ENCODE results near the gene STX19.
"Not testable (repeated sequence)": the region's sequence is repeated elsewhere in the genome, so short reads cannot be mapped to it uniquely, and the experiment has no call there.

Gene STX19

GRCh38 chr3:94050546-94050945 lies 22.1 kb upstream of the STX19 start:
- no peaks in the 10 kb centered on the region for H3K27me3 Mint-ChIP-seq
- ATAC-seq (no peak), DNase-seq (no peak)
- H3K4me1 Mint-ChIP-seq = no peaks in the 10 kb centered on the region
- H3K27ac Mint-ChIP-seq = no peak overlapping the region
- H3K9me3 Mint-ChIP-seq = no peaks in the 10 kb centered on the region
- no peak overlapping the region for H3K4me3 Mint-ChIP-seq

- no peaks in the 10 kb centered on the region for H3K27me3 Mint-ChIP-seq
- no peaks in the 10 kb centered on the region for H3K4me1 Mint-ChIP-seq
- no peak for DNase-seq
- no peak overlapping the region for H3K4me3 Mint-ChIP-seq
- no peak for ATAC-seq
- H3K27ac Mint-ChIP-seq = no peak overlapping the region
- H3K9me3 Mint-ChIP-seq = no peaks in the 10 kb centered on the region
These were observed 20.9 kb upstream of the STX19 start for GRCh38 chr3:94049267-94049666.

- peaks cover 0 to 5% of the 10 kb centered on the region in 2 donors for H3K9me3 Mint-ChIP-seq
- ATAC-seq (no peak), DNase-seq (no peak)
- H3K27me3 Mint-ChIP-seq = no peaks in the 10 kb centered on the region
- no peak overlapping the region for H3K27ac Mint-ChIP-seq
- no peak overlapping the region for H3K4me3 Mint-ChIP-seq
- H3K4me1 Mint-ChIP-seq = no peaks in the 10 kb centered on the region
These were observed 18.1 kb upstream of the STX19 start for GRCh38 chr3:94046533-94046932.

GRCh38 chr3:94044100-94044936 lies 15.9 kb upstream of the STX19 start:
- not testable (repeated sequence) for ATAC-seq, H3K4me1 Mint-ChIP-seq, H3K27me3 Mint-ChIP-seq, DNase-seq, H3K9me3 Mint-ChIP-seq, H3K4me3 Mint-ChIP-seq
- peak overlapping the region in 1 of 2 donors; percentile 97 for H3K27ac Mint-ChIP-seq

GRCh38 chr3:94043285-94043684 lies 14.9 kb upstream of the STX19 start:
- ATAC-seq (no peak), DNase-seq (no peak)
- peak overlapping the region in 1 of 2 donors; percentile 97 for H3K27ac Mint-ChIP-seq
- H3K4me1 Mint-ChIP-seq = no peaks in the 10 kb centered on the region
- H3K4me3 Mint-ChIP-seq = no peak overlapping the region
- no peaks in the 10 kb centered on the region for H3K27me3 Mint-ChIP-seq
- H3K9me3 Mint-ChIP-seq = peaks cover 0 to 5% of the 10 kb centered on the region in 2 donors

GRCh38 chr3:94036909-94037507 lies 8.6 kb upstream of the STX19 start:
- no peaks in the 10 kb centered on the region for H3K9me3 Mint-ChIP-seq
- H3K27ac Mint-ChIP-seq = no peak overlapping the region
- H3K4me1 Mint-ChIP-seq = no peaks in the 10 kb centered on the region
- DNase-seq (no peak), ATAC-seq (no peak)
- H3K27me3 Mint-ChIP-seq = no peaks in the 10 kb centered on the region
- H3K4me3 Mint-ChIP-seq = no peak overlapping the region

- Mint-ChIP-seq H3K4me1 (no peaks in the 10 kb centered on the region), H3K4me3 (no peak overlapping the region), H3K27me3 (no peaks in the 10 kb centered on the region), H3K27ac (no peak overlapping the region), H3K9me3 (no peaks in the 10 kb centered on the region)
- ATAC-seq (no peak), DNase-seq (no peak)
These were observed 1.8 kb downstream of the STX19 start for GRCh38 chr3:94026623-94027022.

- H3K27ac Mint-ChIP-seq = no peak overlapping the region
- DNase-seq (no peak), ATAC-seq (no peak)
- H3K4me3 Mint-ChIP-seq = no peak overlapping the region
- no peaks in the 10 kb centered on the region for H3K9me3 Mint-ChIP-seq
- no peaks in the 10 kb centered on the region for H3K4me1 Mint-ChIP-seq
- no peaks in the 10 kb centered on the region for H3K27me3 Mint-ChIP-seq
These were observed 4.0 kb downstream of the STX19 start for GRCh38 chr3:94024385-94024784.

- H3K27ac Mint-ChIP-seq = no peak overlapping the region
- H3K9me3 Mint-ChIP-seq = no peaks in the 10 kb centered on the region
- ATAC-seq (no peak), DNase-seq (no peak)
- no peak overlapping the region for H3K4me3 Mint-ChIP-seq
- H3K4me1 Mint-ChIP-seq = no peaks in the 10 kb centered on the region
- no peaks in the 10 kb centered on the region for H3K27me3 Mint-ChIP-seq
These were observed 8.1 kb downstream of the STX19 start for GRCh38 chr3:94020293-94020692.

GRCh38 chr3:94019659-94020058 lies 8.7 kb downstream of the STX19 start:
- no peak overlapping the region for H3K27ac Mint-ChIP-seq
- H3K4me3 Mint-ChIP-seq = no peak overlapping the region
- H3K9me3 Mint-ChIP-seq = no peaks in the 10 kb centered on the region
- peaks cover 6% of the 10 kb centered on the region for H3K4me1 Mint-ChIP-seq
- DNase-seq (no peak), ATAC-seq (no peak)
- H3K27me3 Mint-ChIP-seq = no peaks in the 10 kb centered on the region

- H3K27ac Mint-ChIP-seq = no peak overlapping the region
- no peaks in the 10 kb centered on the region for H3K27me3 Mint-ChIP-seq
- DNase-seq = no peak
- no peaks in the 10 kb centered on the region for H3K9me3 Mint-ChIP-seq
- ATAC-seq = no peak
- H3K4me3 Mint-ChIP-seq = no peak overlapping the region
- peaks cover 27% of the 10 kb centered on the region for H3K4me1 Mint-ChIP-seq
These were observed 13.4 kb downstream of the STX19 start for GRCh38 chr3:94015025-94015424.

- Mint-ChIP-seq H3K27ac (peak overlapping the region in 1 of 2 donors; percentile 72), H3K4me3 (peak overlapping the region; percentile 2 to 42), H3K27me3 (no peaks in the 10 kb centered on the region), H3K4me1 (peaks cover 27% of the 10 kb centered on the region), H3K9me3 (no peaks in the 10 kb centered on the region)
- DNase-seq (no peak), ATAC-seq (no peak)
These were observed 16.2 kb downstream of the STX19 start for GRCh38 chr3:94012185-94012584.

GRCh38 chr3:94011233-94011711 lies 17.1 kb downstream of the STX19 start:
- Mint-ChIP-seq H3K27ac (peak overlapping the region in 1 of 2 donors; percentile 40), H3K9me3 (no peaks in the 10 kb centered on the region), H3K4me1 (peaks cover 27% of the 10 kb centered on the region), H3K4me3 (peak overlapping the region; percentile 38 to 42), H3K27me3 (no peaks in the 10 kb centered on the region)
- ATAC-seq (peak; percentile 93), DNase-seq (no peak)

GRCh38 chr3:94009608-94010007 lies 18.8 kb downstream of the STX19 start:
- H3K27ac Mint-ChIP-seq = peak overlapping the region in 1 of 2 donors; percentile 29
- H3K4me3 Mint-ChIP-seq = no peak overlapping the region
- no peaks in the 10 kb centered on the region for H3K9me3 Mint-ChIP-seq
- DNase-seq = no peak
- no peaks in the 10 kb centered on the region for H3K27me3 Mint-ChIP-seq
- no peak for ATAC-seq
- peaks cover 21% of the 10 kb centered on the region for H3K4me1 Mint-ChIP-seq

- ATAC-seq (no peak), DNase-seq (no peak)
- Mint-ChIP-seq H3K27ac (no peak overlapping the region), H3K4me3 (no peak overlapping the region), H3K27me3 (no peaks in the 10 kb centered on the region), H3K4me1 (peaks cover 23% of the 10 kb centered on the region), H3K9me3 (no peaks in the 10 kb centered on the region)
These were observed 20.1 kb downstream of the STX19 start for GRCh38 chr3:94008253-94008652.

- Mint-ChIP-seq H3K27ac (peak overlapping the region in 1 of 2 donors; percentile 88), H3K27me3 (no peaks in the 10 kb centered on the region)
- peak in 1 of 2 donors; percentile 3 for DNase-seq
These were observed 24.0 kb downstream of the STX19 start for GRCh38 chr3:94004301-94004910.

More at GRCh38 chr3:94004301-94004910, 24.0 kb downstream of the STX19 start:
- ATAC-seq = peak; percentile 61
- Mint-ChIP-seq H3K4me1 (peaks cover 4% of the 10 kb centered on the region), H3K4me3 (peak overlapping the region; percentile 67 to 71), H3K9me3 (no peaks in the 10 kb centered on the region)
